Stimulated activated CD8-positive, alpha-beta memory T cell treated with anti-CD3 and anti-CD28 coated beads, Interleukin-12 subunit alpha, Interleukin-12 subunit beta, amount 100 ng/mL, for 24 hours (primary cell): ENCODE results near the gene AP5Z1.

Experiments used
- DNase-seq: peaks from one replicate; pipeline ENCODE4 v3.0.0-alpha.2; 2020; ENCODE audit errors: extremely low read depth

Gene AP5Z1, protein sequence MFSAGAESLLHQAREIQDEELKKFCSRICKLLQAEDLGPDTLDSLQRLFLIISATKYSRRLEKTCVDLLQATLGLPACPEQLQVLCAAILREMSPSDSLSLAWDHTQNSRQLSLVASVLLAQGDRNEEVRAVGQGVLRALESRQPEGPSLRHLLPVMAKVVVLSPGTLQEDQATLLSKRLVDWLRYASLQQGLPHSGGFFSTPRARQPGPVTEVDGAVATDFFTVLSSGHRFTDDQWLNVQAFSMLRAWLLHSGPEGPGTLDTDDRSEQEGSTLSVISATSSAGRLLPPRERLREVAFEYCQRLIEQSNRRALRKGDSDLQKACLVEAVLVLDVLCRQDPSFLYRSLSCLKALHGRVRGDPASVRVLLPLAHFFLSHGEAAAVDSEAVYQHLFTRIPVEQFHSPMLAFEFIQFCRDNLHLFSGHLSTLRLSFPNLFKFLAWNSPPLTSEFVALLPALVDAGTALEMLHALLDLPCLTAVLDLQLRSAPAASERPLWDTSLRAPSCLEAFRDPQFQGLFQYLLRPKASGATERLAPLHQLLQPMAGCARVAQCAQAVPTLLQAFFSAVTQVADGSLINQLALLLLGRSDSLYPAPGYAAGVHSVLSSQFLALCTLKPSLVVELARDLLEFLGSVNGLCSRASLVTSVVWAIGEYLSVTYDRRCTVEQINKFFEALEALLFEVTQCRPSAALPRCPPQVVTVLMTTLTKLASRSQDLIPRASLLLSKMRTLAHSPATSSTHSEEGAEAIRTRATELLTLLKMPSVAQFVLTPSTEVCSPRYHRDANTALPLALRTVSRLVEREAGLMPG

DNA sequence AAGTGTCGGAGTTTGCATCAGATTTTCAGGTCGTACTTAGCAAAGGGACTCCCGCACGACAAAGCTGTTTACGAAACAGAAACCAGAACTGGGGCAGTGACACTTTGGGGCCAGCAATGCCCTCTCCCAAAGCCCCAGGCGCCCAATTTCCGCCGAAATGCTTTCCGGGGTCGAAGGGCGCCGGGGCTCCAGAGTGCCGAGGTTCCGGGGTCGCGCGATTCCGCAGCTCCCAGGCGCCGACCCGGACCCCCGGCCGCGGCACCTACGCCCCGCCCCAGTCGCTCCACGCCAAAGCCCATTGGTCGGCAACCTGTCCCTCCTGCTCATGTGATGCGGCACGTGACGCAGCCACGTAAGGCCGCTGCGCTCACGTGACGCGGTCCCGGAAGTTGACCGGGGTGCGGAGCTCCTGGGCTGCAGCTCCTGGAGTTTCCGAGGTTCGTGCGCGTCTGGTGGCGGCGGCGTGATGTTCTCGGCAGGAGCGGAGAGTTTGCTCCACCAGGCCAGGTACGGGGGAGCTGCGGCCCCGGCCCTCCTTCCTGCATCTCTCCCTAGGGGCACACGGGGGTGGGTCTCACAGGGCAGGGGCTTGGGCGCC lies at the start of gene AP5Z1:
AP5Z1 (plus strand) TSS at position 374 of the 598 bp plus-strand sequence; CDS start at position 467, 93 bp downstream.
- DNase-seq = peak; percentile 89

DNA sequence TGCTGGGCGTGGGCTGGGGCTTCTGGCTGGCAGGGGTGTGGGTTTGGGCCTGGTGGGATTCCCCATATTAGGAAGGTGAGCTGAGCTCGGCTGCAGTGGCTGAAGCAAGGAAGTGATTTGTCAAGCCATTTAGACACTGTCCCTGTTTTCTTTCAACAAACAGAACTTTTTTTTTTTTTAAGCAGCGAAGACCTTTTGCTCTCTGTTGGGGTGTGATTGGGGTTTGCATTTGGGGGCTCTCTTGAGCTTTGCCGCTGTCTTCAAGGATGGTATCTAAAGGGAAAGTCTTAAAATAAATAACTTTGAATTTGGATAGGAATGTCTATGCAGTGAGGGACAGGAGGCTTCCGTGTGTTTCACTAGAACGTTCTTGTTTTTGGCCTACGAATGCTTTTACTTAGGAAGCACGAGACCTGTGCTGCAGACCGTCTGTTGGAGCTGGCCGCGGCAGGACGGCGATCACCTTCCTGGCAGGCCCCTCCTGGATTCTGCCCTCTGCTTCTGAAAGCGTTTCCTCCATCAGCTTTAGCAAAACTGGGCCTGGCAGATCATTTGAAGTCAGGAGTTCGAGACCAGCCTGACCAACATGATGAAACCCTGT lies 49.5 kb upstream of the AP5Z1 start:
- no peak for DNase-seq

DNA sequence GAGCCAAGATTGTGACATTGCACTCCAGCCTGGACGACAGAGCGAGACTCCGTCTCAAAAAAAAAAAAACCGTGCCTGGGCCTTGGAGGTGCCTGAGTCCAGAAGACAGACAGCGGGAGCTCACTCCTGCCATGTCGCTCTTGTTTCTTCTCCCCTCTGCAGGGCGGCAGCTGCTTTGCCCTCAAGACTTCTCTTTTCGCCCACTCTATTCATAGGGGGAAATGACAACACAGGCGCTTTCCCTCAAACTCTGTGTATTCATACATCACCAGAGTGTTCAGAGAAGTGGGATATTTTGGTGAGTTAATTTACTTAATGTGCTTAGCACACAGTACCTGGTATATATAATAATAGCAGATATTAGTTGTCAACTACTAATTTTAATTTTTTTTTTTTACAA lies 48.9 kb upstream of the AP5Z1 start:
- no peak for DNase-seq

DNA sequence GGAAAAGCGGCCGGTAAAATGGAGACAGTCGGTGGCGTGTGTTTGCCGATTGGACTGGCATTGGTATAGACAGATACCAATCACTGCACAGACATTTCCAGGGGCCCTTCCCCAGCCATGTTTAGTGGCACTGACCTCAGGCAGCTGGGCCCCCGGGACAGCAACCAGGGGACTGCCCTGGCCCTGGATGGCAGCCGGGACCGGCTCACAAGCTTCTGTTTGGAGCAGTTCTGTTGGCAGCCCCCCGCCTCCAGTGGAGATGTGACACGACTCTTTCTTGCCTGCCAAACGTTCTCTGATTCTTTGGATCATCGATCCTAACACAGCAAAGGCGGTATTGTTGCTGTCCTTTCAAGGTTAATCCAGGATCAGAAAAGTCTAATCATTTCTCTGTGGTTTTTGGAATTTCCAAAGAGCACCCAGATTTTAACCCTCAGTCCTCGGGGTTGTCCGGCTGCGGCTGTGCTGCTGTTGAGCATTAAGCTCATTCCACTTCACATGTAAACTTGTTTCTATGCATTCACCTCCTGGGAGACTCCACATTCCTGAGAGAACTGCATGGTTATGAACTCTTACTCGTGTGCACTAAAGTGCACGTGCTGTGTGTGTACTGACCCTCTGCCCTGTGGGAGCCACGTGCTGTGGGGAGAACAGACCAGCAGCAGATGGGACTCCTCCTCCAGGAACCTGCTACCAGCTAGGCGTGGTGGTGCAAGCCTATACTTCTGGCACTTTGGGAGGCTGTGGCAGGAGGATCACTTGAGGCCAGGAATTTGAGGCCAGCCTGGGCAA lies 47.3 kb upstream of the AP5Z1 start:
- no peak for DNase-seq

DNA sequence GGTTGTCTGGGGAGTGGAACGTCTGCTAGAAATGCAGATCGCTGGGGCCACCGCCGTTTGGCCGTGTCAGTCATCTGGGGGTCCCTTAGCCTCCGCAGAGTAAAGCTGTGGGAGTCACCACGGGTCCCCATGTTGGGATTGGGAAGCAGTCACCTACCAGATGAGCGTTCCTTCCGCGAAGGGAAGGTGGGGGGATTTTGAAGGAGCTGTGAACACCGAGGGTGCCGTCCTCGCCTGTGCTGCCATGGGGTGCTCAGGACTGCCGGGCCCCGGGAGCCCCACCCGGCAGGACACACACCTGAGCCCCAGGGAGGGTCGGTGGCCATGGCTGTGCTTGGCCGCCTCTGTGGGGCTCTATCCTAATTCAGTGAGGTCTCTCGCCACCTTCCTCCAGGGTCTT lies 46.2 kb upstream of the AP5Z1 start:
- DNase-seq = no peak

DNA sequence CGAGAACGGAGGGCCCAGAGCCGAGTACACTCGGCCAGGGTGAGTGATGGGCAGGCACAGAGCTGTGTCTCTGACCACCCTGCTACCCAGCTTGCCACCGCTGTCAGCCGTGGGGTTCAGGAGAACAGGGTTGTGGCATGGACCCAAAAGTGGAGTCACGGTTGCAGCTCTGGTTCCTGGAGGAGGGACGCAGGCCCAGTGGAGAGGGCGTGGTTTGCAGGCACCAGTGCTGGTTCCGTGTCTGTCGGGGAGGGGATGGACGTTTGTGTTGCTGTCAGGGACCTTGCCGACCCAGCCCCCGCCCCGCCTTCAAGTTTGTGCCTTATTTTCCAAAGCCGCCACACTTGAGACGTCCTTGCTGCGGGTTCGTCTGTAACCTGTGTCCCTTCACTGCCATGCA lies 45.1 kb upstream of the AP5Z1 start:
- no peak for DNase-seq

DNA sequence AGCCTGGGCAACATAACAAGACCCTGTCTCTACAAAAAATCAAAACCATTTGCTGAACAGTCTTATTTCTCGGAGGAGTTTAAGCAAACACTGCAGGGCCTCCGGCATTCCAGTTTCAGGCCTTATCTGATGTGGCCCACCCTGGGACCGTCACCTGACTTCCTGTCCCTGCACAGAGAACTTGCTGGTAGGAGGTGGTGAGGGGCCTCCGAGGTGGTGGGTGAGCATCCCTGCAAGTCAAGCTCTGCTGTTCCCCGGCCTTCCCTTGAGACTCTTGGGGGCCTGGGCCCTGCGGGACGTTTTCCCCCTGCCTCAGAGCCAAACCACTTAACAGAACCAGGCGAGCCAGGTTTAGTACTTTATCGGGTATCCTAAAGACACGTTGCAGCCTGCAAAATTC lies 44.5 kb upstream of the AP5Z1 start:
- DNase-seq = no peak

DNA sequence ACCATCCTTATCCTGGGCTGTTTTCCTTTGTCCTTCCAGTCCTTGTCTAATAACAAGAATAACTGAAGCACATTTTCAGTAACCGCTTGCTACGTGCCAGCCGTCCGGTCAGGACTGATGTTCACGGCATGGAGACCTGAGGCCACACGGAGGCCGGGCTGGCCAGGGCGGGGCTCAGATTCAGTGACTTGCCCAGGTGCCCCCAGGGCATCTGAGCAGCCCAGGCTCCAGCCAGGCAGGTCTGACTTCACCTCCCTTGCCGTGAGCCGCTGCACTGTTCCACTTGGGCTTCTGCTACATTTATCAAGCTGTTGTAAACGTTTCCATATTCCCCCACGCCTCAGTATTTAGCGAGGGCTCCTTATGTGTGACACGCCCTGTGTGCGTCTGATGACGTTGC lies 43.6 kb upstream of the AP5Z1 start:
- DNase-seq = no peak

DNA sequence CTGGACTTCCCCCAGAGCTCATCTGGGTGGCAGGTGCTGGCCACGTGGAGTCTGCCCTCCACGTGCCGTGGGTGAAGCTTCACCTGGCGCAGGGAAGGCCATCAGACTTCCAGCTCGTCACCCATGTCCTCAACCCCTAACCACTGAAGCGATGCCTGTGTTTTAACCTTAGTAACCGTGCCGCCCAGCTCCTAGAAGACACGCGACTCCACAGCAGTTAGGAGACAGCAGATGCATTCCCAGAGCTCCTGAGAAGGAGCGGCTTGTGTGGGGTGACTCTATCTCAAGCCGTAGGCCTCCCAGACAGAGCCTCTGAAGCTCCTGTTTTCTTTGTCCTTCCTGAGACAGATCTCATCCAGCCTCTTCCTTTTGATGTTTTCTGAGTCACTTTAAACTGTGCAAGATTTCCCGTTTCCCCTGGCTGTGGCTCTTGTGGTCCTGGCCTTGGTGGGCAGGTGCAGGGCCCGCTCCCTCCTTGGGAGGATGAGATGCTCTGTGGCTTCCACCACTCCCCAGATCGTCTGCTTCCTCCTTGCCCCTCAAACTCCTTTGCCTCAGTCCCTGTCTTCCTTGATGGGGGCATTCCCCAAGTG lies 41.4 kb upstream of the AP5Z1 start:
- DNase-seq = no peak

DNA sequence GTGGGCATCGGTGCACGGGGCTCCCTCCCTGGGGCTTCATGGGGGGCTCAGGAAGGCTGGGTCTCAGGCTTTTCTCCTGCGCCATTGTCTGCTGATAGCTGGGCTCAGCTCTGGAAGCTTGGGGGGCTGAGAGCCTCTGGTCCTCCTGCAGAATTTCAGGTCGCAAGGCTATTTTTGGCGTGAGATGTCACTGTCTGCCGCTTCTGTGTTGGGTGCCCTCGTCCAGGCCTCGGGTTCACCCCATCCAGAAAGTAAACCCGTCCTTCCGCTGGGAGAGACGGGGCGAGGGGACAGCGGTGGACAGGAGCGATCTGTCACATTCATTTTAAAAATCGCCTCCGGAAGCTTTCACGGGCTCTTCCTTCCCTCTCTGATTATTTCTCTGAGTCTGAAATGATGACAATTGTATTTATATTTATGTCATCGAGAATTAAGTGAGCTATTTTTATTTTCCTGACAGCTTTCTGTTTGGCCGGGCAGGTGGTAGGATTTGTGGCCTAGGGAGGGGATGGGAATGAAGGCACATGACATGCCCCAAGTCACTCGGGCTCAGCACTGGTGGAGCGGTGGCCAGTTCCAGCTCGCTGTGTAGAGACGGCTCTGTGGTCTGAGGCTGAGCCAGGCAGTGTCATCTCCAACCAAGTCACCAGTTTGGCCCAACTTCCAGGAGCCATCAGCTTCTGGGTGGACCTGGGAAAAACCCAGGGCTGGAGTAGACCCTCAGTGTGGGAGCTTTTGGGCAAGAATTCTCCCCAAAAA lies 40.7 kb upstream of the AP5Z1 start:
- DNase-seq = no peak

DNA sequence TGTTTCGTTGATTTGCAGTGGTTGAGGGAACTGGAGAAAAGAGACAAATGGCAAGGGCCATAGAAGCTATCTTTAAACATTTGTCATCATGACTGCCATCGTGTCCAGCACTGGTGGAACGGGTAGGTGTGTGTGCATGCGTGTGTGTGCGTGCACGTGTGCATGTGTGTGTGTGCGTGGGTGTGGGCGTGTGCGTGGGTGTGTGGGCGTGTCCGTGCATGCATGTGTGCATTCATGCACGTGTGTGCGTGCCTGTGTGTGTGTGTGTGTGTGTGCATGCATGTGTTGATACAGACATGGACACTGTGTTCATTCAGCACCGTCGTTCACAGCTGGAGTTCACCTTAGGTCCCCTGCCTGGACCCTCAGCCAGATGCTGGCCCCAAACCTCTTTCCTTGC lies 38.1 kb upstream of the AP5Z1 start:
- DNase-seq = no peak

DNA sequence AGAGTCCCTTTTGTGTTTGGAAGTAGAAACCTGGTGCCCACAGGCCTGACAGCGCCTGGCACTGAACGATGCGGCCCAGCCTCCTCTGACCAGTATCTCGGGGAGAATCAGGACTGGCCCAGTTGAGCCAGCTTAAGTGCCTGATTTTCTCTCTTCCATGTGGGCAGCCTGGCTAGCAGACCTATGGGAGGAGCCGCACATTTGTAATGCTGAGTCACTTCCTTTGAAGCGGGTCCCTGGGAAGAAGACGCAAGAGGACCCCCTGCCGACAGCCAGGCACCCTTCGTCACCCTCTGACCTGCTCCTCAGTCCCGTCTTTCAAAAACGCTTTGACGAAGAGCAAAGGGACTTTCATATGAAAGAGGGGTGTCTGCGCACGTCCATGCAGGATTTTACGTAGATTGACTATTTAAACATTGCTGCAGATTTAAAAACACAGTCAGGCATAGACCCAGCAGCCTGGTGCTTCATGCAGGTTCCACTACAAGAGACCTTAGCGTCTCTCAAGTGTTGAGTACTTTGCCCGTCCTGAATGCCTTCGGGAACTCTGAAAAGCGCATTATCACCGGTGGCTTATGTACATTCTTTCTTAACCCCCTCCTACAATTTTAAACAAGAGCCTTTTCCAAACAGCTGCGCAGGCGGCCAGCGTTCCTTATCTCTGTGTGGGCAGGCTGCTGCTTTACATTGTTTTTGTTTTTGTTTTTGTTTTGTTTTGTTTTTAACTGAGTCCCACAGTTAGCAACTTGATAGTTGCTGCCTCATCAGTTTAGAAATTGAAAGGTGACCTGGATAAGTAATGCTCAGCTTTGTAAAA lies 36.5 kb upstream of the AP5Z1 start:
- DNase-seq = no peak

DNA sequence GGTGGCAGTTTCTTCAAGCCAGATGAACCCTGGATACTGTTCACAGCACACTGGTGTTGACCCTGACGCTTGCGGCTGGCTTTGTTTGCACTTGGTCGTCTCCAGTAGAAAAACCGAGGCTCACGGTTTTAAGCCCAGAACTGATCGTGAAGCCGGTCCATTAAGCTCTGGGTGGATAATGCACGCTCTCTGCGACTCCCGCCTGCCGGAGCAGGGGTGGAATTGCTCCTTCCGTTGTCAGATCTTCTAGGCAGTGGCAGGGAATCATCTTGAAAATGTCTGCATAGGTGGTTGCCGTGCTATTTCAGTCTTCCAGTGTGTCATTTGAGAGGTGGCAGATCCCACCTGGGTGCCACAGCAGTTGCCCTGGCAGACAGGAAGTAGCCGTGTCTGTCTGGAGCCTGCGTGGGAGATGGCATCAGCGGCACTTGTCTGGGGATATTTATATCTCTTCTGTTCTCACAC lies 35.9 kb upstream of the AP5Z1 start:
- no peak for DNase-seq

DNA sequence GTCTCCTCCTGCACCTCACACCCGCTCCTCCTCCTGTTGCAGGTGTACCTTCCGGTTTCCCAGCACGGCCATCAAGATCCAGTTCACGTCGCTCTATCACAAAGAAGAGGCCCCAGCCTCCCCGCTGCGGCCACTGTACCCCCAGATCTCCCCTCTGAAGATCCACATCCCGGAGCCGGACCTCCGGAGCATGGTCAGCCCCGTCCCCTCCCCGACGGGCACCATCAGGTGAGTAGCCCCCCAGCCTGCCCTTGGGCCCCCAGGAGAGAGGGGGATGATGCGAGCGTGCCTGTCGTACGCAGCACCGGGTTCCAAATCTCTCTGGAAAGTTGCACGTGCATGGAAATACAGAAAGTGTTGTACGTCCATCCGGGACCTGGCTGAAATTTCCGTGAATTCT lies 34.6 kb upstream of the AP5Z1 start:
- DNase-seq = no peak

DNA sequence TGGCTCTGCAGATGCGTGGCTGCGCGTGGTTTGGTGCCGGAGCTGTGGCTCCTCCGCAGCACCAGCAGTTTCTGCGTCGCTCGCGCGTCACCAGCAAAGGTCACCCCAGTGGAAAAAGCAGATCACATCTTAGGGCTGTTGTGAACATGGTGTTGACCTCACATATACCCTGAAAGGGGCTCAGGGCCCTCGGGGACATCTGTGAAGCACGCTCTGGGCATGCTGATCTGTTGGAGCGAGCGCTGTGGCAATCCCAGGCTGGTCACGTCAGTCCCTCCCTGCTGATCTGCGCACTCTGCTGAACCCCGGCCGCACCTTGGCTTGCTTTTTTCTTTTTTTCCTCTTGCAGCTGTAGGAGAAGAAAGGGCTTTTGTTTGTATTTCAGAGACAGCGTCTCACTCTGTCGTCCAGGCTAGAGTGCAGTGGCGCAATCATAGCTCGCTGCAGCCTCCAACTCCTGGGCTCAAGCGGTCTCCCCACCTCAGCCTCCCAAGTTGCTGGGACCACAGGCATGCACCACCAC lies 33.3 kb upstream of the AP5Z1 start:
- DNase-seq = no peak

DNA sequence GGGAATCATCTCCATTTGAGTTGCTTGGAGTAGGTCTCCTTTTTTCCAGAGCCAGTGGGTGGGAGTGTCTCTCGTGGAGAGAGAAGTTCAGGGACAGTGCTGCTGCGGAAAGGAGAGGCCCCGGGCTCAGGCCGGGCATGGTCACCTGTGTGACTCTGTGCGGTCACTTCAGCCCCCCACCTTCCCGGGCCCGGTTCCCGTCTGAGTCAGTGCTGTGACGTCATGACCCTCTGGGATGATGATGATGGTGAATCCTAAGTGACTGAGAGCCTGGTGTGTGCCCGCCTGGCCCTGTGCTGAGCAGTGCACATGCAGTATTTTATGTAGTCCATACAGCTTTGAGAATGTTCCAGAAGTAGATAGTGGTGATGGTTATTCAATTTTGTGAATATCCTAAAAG lies 32.6 kb upstream of the AP5Z1 start:
- no peak for DNase-seq

DNA sequence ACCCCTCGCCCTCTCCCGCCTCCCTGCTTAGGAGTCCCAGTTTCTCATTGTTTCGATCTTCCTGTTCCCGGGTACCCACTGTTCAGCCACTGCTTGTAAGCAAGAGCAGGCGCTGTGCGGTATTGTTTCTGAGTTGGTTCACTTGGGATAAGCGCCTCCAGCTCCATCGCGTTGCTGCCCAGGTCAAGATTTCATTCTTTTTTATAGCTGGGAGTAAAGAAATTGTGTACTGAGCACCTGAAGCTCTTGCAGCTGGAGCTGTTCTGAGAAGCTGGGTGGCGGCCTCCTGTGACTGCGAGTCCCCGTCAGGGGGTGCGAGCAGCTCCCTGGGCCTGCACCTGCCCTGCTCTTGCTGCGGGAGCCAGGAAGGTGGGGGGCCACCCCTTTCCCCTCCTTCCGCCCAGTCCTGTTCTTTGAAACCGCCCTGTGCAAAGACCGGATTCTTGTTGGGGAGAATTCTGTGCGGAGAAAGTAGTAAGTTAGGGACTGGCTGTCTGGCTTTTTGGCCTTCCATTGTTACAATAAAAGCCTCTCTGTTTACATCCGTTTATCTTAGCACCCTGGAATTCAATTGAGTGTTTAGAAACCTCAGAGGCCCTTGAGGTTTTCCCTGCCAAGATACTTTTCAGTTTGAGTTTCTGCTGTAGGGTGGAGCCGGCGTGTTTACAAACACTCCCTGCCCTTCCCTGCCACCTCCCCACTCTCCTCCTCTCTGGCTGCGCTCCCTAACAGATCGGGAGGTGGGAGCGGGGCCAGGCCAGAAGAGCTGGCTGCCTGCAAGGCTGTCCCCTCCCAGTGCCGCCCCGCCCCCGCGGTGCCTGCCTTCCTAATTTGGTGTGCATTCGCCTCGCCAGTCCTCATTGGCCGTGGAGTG lies 30.8 kb upstream of the AP5Z1 start:
- no peak for DNase-seq

DNA sequence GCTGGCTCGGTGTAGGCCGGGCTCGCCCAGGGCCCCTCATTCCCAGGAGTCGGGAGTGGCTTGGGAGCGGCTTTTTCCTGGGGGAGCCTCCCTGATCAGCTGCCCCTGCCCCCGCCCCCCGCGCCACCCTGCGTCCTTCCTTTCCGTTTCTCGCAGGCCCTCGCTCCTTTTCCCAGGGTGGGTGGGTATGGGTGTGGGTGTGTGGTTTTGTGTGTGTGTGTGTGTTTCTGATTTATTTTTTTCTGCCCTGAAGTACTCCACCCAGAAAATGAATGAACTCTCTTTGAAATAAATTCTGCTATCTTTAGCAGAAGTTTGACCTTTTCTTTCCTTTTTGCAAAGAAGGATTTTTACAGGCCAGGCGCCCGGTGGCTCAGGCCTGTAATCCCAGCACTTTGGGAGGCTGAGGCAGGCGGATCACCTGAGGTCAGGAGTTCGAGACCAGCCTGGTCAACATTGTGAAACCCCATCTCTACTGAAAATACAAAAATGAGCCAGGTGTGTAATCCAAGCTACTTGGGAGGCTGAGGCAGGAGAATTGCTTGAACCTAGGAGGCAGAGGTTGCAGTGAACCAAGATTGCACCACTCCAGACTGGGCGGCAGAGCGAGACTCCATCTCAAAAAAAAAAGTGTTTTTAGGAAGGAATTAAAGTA lies 30.0 kb upstream of the AP5Z1 start:
- DNase-seq = no peak
